NCI-H128 (cell line): ENCODE data around the gene PCNP.
A peak's percentile ranks its signal among the peaks of the same experiment; 100 is the strongest.
"Not testable (repeated sequence)": the region's sequence is repeated elsewhere in the genome, so short reads cannot be mapped to it uniquely, and the experiment has no call there.

Source experiments
- DNase-seq: peaks from one replicate; lab custom pipeline; 2025; ENCODE audit not compliant: unreplicated experiment; lab: John Stamatoyannopoulos, UW

PCNP gene

DNA sequence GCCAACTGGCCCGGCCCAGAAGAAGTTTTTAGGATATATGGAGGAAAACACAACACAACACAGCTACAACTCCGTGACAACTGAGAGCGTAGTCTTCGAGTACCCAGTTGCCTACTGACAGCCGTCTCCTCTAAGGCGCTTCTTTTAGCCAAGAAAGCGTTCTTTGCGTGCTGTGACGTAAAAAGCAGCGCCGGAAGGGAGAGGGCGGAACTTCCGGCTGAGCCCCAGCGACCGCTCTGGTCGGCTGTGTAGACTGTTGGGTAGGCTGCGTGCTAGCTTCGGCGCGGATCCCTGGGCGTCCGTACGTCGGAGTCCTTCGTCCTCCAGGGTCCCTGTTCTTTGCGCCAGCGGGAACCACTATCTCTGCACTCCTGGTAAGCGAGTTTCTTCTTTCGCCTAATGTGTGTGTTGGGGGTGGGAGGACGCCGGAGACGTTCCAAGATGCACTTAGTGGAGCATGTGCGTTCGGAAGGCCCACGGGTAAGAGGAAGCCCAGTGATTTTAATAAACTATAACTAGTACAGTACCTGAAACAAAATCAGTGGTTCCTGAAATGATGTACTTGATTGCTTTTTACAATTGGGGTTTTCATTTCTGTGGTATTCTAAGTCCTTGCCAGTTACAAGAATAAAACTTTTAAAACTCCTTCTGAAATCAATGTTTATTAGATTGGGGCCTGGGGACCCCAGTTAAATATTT lies 12.2 kb upstream of the PCNP start, which contains the start of gene TRMT10C:
Gene TRMT10C (plus strand): TSS at position 239 of the 699 bp plus-strand sequence. CDS start 2,914 bp downstream, outside the sequence.
- DNase-seq: peak; percentile 72

DNA sequence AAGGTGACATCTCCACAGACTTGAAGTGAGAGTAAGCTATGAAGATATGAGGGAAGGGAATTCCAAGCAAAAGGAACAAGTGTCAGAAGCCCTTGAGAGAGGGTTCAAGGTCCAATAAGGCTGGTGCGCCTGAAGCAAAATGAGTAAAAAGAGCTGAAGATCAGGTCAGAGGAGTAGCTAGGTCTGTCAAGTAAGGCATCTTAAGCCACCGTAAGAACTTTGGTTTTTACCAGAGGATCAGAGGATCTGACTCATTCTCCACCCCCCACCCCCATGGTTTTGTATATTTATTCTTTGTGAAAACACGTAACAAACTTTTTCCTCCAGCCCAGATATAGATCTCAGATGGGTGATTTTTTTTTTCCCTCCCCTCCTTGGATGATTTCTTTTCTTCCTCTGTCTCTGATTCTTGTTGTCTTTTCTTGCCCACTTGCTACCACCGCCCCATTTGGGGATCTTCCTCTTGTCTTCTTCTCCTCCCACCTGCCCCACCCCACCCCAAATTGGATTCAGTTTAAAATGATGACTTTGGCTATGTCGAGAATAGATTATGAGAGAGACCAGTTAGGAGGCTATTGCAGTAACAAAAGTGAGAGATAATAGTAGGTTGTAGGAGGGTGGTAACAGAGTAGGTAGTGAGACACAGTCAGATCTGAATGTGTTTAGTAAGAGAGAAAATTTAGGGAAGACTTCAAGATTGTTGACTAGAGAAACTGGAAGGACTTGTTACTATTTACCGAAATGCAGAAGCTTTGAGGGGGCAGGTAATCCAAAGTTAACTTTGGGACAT lies 6.3 kb upstream of the PCNP start:
- no peak for DNase-seq

DNA sequence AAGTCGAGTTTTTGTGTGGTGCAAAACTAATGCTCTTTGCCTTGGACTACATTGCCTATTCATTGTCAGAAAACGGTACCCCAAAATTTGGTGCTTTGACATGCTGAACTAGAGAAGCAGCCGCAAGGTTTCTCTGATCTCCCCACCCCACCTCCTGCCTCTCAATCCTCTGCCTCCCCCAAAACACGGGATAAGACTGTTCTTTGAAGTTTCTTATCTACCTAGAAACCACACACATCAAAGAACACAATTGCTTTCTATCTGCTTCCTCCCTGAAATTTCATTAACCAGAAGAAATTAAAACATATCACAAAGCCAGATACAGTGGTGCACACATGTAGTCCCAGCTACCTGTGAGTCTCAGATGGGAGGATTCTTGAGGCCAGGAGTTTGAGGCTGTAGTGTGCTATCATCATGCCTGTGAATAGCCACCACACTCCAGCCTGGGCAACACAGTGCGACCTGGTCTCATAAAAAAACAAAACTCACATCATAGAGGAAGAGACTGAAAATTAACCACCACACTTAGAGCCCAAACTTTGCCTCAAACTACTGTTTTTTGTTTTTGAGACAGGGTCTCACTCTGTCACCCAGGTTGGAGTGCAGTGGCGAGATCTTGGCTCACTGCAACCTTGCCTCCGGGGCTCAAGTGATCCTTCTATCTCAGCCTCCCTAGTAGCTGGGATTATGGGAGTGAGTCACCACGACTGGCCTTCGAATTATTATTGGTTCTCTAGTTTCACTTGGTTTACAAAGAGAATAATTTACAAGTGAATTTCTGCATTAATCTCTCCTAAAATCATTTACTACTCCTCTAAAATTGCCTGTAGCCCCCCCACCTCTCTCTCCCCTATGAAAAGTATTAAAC lies 2.7 kb upstream of the PCNP start:
- DNase-seq: no peak

DNA sequence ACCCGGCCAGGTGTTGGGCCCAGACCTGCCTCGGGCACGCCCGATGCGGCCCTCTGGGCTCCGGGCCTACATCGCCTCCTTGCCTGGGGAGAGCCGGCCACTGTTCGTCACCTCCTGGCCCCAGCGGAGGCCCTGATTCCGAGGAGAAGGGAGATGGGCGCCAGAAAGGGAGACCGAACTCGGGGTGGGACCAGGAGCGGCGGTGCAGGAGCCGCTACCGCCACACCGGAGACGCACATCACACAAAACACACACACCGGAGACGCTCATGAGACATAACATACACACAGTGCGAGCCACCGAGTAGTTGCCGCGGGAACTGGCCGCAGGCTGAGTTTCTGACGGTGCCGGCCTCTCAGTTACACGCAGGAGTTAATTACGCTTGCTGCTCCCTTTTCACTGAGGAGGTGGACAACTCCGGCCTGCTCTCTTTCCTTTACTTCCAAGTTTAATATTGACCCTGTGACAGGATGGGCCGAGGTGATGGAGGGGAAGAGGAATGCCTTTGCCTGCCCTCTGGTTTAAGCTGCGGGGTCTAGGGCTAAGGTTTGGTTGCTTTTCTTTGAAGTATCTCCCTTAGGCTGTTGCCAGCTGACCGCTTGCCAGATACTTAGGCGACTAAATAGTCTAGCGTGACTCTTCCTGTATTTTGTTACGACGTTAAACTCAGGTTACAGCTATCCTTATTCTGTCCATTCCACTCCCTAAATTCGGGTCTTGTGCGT lies 570 bp downstream of the PCNP start:
- no peak for DNase-seq

DNA sequence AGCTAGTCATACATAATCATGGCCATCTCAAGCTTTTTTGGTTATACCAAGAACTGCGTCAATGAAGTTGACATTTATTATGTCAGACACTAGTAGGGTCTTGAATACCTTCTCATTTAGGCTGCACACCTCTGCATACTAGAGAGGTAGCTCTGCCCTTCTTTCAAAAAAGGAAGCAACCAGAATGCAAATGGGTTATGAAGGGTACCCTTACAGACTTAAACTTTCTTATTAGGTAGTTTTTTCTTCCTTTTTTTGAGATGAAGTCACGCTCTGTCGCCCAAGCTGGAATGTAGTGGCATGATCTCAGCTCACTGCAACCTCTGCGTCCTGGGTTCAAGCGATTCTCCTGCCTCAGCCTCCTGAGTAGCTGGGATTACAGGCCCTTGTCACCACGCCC lies 3.3 kb downstream of the PCNP start:
- no peak for DNase-seq

DNA sequence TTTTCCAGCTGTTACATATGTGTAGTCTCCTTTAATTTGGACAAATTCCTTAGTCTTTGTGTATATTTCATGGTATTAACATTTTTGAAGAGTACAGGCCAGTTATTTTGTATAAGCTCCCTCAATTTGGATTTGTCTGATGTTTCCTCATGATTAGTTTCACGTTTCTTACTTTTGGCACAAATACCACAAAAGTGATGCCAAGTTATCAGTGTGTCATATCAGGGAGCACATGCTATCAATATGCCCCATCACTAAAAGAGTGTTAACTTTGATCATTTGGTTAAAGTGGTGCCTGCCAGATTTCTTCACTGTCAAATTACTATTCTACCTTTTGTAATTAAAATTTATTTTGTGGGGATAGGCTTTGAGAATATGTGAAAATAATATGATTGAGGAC lies 14.6 kb downstream of the PCNP start:
- no peak for DNase-seq

DNA sequence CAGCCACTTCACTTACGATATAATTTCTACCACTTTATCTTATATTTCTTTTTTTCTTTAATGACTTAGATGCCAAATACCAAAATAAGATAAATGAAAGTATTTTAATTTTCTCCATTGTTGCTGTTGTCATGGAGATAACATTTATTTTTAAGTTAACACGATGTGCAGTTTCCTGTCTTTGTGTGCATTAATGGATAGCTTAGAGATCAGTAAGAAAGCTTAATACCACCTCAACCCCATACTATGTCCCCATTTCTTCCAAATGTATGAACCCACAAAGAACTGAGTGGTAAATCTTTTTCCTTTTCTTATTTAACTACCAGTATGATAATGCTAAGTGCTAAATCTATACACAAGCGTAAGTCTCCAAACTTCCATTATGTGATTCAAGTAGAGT lies 17.1 kb downstream of the PCNP start:
- DNase-seq: no peak

DNA sequence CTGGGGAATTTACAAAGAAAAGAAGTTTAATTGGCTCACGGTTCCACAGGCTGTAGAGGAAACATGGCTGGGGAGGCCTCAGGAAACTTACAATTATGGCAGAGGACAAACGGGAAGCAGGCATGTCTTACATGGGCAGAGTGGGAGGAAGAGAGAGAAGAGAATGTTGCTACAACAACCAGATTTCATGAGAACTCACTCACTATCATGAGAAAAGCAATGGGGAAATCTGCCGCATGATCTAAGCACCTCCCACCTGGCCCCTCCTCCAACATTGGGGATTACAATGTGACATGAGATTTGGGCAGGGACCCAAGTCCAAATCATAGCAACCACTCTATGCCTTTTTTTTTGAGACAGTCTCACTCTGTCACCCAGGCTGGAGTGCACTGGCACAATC lies 28.8 kb downstream of the PCNP start:
- no peak for DNase-seq

DNA sequence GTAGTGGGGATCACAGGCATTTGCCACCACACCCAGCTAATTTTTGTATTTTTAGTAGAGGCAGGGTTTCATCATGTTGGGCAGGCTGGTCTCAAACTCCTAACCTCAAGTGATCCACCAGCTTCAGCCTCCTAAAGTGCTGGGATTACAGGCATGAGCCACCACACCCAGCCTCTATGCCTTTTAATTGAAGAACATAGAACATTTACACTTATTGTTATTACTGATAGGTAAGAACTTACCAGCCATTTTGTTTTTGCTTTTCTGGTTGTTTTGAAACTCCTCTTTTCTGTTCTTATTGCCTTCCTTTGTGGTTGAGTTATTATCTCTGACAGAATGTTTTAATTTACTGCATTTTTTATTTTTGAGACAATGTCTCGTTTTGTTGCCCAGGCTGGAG lies 29.2 kb downstream of the PCNP start:
- DNase-seq: no peak

DNA sequence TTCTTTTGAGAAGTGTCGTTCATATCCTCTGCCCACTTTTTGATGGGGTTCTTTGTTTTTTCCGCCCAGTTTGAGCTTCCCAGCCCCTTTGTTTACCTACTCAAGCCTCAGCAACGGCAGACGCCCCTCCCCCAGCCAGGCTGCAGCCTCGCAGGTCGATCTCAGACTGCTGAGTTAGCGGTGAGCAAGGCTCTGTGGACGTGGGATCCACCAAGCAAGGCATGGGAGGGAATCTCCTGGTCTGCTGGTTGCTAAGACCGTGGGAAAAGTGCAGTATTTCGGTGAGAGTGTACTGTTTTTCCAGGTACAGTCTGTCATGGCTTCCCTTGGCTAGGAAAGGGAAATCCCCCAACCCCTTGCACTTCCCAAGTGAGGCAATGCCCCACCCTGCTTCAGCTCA lies 31.4 kb downstream of the PCNP start:
- not testable (repeated sequence) for DNase-seq

DNA sequence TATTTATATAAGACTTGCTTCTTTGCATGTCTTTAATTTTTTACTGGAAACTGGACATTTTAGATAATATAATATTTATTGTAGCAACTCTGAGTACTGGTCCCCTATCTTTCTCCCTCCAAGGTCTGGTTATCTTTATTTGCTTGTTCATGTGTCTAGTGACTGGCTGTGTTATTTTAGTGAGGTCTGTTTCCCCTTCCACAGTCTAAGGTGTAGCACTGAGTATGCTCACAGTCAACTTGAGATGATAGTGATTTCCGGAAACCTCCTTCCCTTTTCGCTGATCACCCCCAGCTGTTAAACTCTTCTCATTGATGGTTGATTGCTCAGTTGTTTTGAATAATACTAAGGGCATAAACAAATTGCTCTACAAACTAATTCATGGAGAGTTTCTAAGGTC lies 37.0 kb downstream of the PCNP start:
- DNase-seq: no peak

DNA sequence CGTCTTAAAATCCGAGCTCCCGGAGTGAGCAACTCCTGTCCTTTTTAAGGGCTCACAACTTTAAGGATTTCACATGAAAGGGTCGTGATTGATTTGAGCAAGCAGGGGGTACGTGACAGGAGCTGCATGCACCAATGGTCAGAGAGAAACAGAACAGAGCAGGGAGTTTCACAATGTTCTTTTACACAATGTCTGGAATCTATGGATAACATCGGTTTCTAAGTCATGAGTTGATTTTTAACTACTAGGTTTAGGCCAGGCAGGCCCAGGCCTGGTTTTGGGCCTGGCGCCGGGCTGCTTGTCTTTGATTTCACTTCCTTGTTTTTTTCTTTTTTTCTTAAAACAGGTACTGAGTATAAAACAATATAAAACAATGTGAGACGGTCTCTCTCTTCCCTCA lies 39.0 kb downstream of the PCNP start:
- not testable (repeated sequence) for DNase-seq

DNA sequence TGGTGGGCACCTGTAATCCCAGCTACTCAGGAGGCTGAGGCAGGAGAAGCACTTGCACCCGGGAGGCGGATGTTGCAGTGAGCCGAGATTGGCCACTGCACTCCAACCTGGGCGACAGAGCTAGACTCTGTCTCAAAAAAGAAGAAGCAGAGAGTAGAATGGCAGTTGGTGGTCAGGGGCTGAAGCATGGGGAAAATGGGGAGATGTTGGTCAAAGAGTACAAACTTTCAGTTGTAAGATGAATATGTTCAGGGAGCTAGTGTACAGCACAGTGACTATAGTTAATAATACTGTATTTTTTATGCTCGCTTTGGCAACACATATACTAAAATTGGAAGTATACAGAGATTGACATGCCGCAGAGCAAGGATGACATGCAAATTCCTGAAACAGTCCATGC lies 41.5 kb downstream of the PCNP start:
- no peak for DNase-seq

DNA sequence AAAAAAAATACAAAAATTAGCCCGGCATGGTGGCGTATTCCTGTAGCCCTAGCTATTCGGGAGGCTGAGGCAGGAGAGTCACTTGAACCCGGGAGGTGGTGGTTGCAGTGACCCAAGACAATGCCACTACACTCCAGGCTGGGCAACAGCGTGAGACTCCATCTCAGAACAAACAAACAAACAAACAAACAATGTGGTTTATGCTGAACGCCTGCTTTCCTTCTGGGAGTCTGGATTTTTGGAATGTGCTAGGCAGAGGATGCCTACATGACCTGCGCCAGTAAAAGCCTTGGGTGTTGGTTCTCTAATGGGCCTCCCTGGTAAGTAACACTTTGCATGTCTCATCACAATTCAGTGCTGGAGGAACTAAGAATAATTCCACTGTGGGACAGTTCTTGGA lies 43.5 kb downstream of the PCNP start:
- DNase-seq: no peak

DNA sequence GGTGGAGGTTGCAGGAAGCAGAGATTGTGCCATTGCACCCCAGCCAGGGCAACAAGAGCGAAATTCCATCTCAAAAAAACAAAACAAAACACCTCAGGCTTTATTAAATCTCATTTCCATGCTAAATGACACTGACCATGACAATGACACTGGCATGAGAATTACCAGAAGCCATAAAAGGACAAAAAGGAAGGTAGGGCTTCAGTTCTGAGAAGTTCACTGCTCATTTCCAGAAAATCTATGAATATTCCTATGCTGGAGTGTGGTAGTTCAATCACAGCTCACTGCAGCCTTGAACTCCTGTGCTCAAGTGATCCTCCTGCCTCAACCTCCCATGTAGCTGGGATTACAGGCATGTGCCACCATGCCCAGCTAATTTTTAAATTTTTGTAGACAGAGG lies 44.7 kb downstream of the PCNP start:
- no peak for DNase-seq

DNA sequence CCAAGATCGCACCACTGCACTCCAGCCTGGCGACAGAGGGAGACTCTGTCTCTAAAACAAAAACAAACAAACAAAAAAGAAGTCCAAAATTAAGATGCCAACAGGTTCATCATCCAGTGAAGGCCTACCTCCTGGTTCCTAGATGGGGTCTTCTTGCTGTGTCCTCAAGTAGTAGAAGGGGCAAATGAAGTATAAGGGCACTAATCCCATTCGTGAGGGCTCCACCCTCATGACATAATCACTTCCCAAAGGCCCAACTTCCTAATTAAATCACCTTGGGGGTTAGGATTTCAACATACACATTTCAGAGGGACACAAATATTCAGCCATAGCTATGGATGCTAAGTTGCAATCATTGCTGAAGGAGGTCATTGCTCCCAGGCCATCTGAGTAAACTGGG lies 45.8 kb downstream of the PCNP start:
- DNase-seq: no peak

DNA sequence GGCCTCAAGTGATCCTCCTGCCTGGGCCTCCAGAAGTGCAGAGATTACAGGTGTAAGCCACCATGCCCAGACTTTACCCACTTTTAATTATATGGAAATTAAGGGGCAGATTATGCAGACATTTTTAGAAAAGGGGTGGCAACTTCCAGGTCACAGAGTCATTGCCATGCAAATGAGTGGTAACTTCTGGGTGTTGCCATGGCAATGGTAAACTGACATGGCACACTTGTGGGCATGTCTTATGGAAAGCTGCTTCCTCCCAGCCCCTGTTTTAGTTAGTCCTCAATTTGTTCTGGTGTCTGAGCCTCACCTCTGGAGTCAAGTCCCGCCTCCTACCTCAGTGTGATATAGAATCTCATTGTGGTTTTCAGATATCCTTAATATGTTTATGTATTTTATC lies 49.7 kb downstream of the PCNP start:
- no peak for DNase-seq

DNA sequence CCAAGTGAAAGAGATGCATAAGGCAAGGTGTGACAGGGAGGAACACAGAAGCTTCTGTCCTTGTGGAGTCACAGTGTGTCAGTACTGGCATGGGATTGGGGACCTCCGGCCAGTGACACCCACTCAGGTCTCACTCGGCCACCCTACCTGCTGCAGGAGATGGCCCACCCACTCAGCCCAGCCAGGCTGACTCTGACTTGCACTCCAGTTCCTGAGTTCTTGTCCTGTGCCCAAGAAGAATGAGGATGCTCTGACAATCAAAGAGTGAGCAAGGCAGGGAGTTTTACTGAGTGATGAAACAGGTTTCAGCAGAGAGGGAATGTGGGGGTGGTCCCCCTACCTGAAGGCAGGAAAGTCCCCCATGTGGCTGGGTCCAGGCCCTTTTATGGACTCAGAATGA lies 50.9 kb downstream of the PCNP start:
- DNase-seq: no peak

DNA sequence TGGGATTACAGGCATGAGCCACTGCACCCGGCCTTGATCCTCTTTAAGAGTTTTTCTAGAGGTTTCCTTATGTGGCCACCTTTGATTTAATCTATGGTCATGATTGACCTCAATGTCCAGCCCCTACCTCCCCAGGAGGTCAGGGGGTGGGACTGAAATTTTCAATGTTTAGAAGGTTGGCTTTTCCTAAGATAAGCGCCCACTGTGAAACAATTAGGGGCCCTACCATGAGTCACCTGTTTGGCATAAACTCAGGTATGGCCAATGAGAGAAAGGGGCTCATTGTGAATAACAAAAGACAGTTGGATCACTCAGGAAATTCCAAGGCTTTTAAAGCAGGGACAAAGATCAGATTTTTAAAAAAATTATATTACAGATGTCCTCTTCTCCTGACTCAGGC lies 51.9 kb downstream of the PCNP start:
- no peak for DNase-seq

DNA sequence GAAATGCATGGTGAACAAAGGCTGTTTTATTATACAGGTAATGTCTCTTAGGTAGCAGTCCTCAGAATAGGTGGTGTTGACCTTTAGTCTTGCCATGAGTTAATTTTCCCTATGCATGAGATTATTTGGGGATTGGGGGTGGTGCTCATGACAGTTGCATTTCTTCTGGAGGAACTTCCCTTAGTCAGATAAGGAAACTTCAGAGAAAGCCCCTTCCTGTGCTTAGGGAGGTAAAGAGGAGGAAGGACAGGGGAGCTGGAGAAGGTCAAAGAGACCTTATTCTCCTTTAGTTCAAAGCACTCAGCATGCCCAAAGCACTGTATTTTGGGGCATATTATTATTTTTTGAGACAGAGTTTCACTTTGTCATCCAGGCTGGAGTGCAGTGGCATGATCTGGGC lies 55.2 kb downstream of the PCNP start:
- DNase-seq: no peak
